ENCODE data around the gene TTC12.

TTC12 gene

GRCh38 chr11:113283881-113284280 is 30.5 kb upstream of the TTC12 start:
- in situ Hi-C loops (cut with MboI; ENCODE audit: low sequenced_read_pairs) = loop anchor here (25.0 kb wide), 2 partner anchors 697 to 997 kb away; no protein-coding TSS in a partner anchor

GRCh38 chr11:113286009-113286408 is 28.4 kb upstream of the TTC12 start:
- in situ Hi-C loops (cut with MboI; ENCODE audit: low sequenced_read_pairs) = loop anchor here (25.0 kb wide), 2 partner anchors 699 to 999 kb away; no protein-coding TSS in a partner anchor

GRCh38 chr11:113286509-113287497 is 27.6 kb upstream of the TTC12 start:
- in situ Hi-C loops (cut with MboI; ENCODE audit: low sequenced_read_pairs) = loop anchor here (25.0 kb wide), 2 partner anchors 700 to 1000 kb away; no protein-coding TSS in a partner anchor

- in situ Hi-C loops (cut with MboI; ENCODE audit: low sequenced_read_pairs) = loop anchor here (25.0 kb wide), 2 partner anchors 700 to 1000 kb away; no protein-coding TSS in a partner anchor
These were observed 26.6 kb upstream of the TTC12 start for GRCh38 chr11:113287801-113288200.

DNA sequence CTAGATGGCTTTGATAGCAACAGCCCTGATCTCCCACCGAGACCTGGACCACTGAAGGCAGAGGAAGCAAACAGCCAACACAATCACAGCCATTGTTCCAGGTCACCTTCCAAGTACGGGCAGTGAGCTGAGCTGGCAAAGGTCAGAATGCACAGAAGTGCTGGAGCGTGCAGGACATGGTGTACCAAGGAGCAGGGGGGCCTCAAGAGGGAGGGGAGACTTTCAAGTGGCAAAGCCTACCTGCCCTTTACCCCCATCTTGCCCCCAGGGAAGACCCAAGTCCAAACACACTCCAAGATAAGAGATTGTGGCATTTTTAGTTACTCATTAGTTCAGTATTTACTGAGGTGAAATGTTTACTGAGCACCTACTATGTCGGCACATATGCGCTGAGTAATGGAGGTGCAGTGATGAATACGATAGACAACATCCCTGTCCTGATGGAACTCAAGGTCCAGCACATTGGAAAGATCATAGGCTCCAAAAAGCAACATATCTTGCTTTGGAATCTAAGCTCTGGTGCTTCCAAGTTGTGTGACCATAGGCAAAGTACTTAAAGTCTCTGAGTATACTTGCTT is 26.0 kb upstream of the TTC12 start:
- in situ Hi-C loops (cut with MboI; ENCODE audit: low sequenced_read_pairs) = loop anchor here (25.0 kb wide), 2 partner anchors 701 to 1001 kb away; no protein-coding TSS in a partner anchor

DNA sequence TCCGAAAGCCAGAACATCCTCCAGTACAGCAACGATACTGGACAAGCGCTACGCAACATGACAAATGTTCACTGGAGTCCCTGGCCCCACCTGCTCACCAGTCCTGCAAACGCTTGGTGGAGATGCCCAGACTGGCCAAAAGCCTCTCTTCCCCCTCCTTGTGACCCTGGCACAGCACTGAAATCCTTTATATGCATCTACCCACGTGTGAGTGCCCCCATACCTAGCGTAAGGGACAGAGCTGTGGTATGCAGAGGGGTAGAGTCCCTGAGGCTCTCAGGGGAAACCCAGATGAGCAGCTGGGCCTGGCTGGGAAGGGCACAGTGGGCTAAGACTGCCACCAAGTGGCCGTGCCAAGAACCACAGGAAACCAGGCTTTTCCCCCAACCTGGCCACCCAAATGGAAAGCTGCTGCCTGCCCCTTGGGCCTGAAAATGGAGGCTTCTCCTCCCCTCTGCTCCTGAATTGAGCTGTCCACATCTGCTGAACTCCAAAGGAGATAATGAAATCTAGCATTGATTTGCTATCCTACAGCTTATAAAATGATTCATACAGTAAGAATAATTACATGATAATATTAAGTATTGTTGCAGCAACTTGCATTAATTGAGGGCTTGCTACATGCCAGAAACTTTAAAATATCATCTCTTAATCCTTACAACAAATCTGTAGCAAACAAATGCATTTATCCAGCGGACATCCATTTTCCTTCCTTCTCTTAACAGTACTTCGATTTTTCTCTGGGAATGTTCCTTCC is 24.8 kb upstream of the TTC12 start:
- in situ Hi-C loops (cut with MboI; ENCODE audit: low sequenced_read_pairs) = loop anchor here (25.0 kb wide), 2 partner anchors 702 to 1002 kb away; no protein-coding TSS in a partner anchor

DNA sequence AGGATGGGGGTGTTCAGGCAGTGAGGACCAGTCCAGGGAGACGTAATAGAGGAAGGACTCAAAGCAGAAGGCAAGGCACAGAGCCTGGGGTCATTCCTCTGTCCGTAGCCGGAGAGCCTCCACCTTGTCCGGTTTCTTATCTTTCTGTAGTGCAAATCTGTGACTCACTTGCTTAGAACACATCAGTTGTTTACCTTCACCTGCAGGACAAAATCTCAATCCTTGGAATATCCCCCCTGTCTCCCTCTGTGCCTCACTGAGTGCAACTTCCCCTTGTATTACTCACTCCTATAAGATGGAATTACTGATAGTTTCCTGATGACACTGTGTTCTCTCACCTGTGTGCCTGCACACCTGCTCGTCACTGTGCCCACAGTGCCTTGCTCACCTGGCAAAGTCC is 20.4 kb upstream of the TTC12 start:
- in situ Hi-C loops (cut with MboI; ENCODE audit: low sequenced_read_pairs) = loop anchor here (25.0 kb wide), 2 partner anchors 707 to 1007 kb away; no protein-coding TSS in a partner anchor

DNA sequence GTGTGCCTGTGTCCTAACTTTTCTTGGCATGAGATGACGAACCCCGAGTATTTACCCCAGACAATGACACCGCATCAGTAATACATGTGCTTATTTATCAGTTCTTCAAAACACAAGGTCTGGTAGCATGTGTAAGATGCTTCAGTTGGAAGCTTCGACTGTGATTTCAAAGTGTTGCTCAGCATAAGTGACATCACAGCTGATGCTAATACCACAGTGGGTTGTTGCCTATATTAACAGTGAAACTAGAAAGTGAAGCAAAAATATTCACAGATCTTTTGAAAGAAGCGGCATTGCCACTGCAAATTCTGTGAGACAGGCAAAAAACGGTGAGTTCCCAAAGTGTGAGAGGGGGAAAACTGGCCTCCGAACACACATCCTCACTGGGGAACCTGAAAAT is 18.4 kb upstream of the TTC12 start:
- in situ Hi-C loops (cut with MboI; ENCODE audit: low sequenced_read_pairs) = loop anchor here (25.0 kb wide), 2 partner anchors 709 to 1009 kb away; no protein-coding TSS in a partner anchor

DNA sequence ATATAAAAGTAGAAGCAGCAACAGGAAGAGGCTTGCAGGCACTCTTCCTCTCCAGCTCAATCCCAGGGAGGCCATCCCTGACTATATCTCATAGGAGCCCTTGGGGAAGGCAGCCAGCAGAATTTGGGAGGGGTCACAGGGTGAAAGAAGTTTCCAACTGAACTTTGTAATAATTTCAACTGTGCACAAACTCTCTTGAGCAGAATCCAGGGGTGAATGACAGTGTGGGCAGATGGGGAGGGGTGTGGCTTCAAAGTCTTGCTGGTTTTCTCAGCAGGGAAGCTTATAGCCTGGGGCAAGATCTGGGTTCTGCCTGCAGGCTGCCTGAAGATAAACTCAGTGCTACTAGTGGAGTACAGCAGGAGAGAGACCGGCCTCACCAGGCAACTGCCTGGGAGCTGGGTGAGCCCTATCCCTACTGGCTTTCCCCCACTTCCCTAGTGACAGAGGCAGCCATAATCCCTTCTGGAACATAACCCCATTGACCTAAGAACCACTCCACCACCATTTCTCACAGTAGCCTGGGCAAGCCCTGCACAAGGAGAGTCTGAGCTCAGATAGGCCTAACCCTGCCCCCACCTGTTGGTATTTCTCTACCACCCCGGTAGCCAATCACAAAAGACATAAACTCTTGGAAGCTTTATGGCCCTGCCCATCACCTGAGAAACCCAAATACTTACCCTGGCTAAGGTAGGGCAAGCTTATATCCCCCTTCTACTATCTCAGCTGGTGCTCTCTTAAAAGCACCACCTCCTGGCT is 17.8 kb upstream of the TTC12 start:
- in situ Hi-C loops (cut with MboI; ENCODE audit: low sequenced_read_pairs) = loop anchor here (25.0 kb wide), 2 partner anchors 709 to 1009 kb away; no protein-coding TSS in a partner anchor

GRCh38 chr11:113298496-113298895 is 15.9 kb upstream of the TTC12 start:
- in situ Hi-C loops (cut with MboI; ENCODE audit: low sequenced_read_pairs) = loop anchor here (25.0 kb wide), 2 partner anchors 711 to 1011 kb away; no protein-coding TSS in a partner anchor

- in situ Hi-C loops (cut with MboI; ENCODE audit: low sequenced_read_pairs) = loop anchor here (10.0 to 25.0 kb wide), 2 partner anchors 490 to 957 kb away; no protein-coding TSS in a partner anchor
These were observed 9.5 kb upstream of the TTC12 start for GRCh38 chr11:113304916-113305315.

GRCh38 chr11:113305440-113306336 is 8.7 kb upstream of the TTC12 start:
- in situ Hi-C loops (cut with MboI; ENCODE audit: low sequenced_read_pairs) = loop anchor here (10.0 to 25.0 kb wide), 2 partner anchors 489 to 957 kb away; no protein-coding TSS in a partner anchor

DNA sequence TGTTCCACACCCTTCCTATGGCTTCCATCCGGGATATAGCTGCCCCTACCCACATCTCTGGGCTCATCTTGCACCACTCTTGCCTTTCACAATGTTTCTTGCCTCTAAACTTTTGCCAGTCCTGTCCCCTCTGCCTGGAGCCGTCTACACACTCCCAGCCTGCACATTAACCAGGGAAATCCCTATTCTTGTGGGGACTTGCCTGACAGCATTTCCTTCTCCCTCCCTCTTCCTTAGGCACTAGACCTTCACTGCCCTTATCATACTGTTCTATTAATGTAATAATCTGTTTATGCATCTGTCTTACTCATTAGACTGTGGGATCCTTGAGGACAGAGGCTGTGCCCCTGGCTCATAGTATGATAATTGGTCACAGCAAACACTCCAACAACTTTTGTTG is 5.8 kb upstream of the TTC12 start:
- in situ Hi-C loops (cut with MboI; ENCODE audit: low sequenced_read_pairs) = loop anchor here (10.0 to 25.0 kb wide), 2 partner anchors 486 to 954 kb away; no protein-coding TSS in a partner anchor

- in situ Hi-C loops (cut with MboI; ENCODE audit: low sequenced_read_pairs) = loop anchor here (25.0 kb wide), 1 partner anchor 951 kb away; no protein-coding TSS in a partner anchor
These were observed 2.8 kb upstream of the TTC12 start for GRCh38 chr11:113311536-113311935.

GRCh38 chr11:113313601-113314000 is 782 bp upstream of the TTC12 start:
- in situ Hi-C loops (cut with MboI; ENCODE audit: low sequenced_read_pairs) = loop anchor here (25.0 kb wide), 1 partner anchor 949 kb away; no protein-coding TSS in a partner anchor

DNA sequence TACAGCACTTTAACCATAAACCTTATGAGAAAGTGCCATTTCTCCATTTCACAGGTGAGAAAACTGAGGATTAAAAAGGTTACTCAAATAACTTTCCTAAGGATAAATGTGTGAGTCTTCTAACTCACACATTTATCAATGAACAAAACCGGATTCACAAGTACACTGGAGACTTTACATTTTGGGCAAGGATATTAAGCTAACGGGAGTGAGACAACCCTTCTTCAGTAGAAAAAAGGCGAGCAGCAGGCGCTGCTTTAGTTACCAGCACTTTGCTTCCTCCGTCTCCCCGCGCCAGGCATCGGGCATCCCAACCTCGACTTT is 356 bp upstream of the TTC12 start:
- in situ Hi-C loops (cut with MboI; ENCODE audit: low sequenced_read_pairs) = loop anchor here (25.0 kb wide), 1 partner anchor 948 kb away; no protein-coding TSS in a partner anchor

GRCh38 chr11:113315811-113316210 is 1.4 kb downstream of the TTC12 start:
- in situ Hi-C loops (cut with MboI; ENCODE audit: low sequenced_read_pairs) = loop anchor here (25.0 kb wide), 1 partner anchor 946 kb away; no protein-coding TSS in a partner anchor

DNA sequence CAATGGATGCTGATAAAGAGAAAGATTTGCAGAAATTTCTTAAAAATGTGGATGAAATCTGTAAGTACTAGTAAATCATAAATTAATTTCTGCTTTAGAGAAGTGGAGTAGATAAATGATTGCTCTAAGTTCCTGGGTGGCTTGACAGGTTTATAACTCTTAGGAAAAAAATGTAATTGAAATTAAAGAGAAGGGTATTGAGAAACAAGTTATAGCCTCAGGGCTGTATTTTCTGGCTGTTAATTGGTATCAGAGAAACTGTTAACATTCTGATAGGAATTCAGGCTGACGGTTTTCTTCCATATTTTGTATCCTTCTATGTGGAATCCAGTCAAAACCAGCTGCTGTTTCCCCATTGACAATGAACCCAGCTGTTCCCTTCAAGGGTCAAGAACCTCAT is 1.9 kb downstream of the TTC12 start:
- in situ Hi-C loops (cut with MboI; ENCODE audit: low sequenced_read_pairs) = loop anchor here (25.0 kb wide), 1 partner anchor 946 kb away; no protein-coding TSS in a partner anchor

Measured in HL-60/S4 (cell line).